Stimulated activated naive B cell treated with anti-CD40 and anti-IgM and Interleukin-4, amounts not matched to agents 10 μg/mL and 1 μg/mL and 100 μg/mL, for 72 hours (primary cell): ENCODE results near the gene ASTN2.
A peak's percentile ranks its signal among the peaks of the same experiment; 100 is the strongest.

Experiments used
- ATAC-seq, 2 donors: fragments of 150-1000 bp; cut with Tn5 transposase; replicated peaks; 2 replicates each; pipeline ENCODE4 v1.10.0; 2021; ENCODE audit warnings: moderate library complexity in 1 of 2
- DNase-seq: peaks from one replicate; pipeline ENCODE4 v3.0.0; 2021
- H3K27ac Mint-ChIP-seq: one replicate; pipeline ENCODE4 v1.8.0; 2022; ENCODE audit warnings: mild to moderate bottlenecking, mixed read lengths
- H3K27me3 Mint-ChIP-seq, 2 donors: one replicate each; pipeline ENCODE4 v1.8.0; 2022; ENCODE audit warnings: mixed read lengths in 2 of 2
- H3K36me3 Mint-ChIP-seq, 2 donors: one replicate each; pipeline ENCODE4 v1.8.0; 2022; ENCODE audit warnings: mixed read lengths in 2 of 2, mild to moderate bottlenecking in 1 of 2
- H3K4me1 Mint-ChIP-seq, 2 donors: one replicate each; pipeline ENCODE4 v1.8.0; 2022; ENCODE audit warnings: mixed read lengths in 2 of 2, mild to moderate bottlenecking in 1 of 2
- H3K4me3 Mint-ChIP-seq, 2 donors: one replicate each; pipeline ENCODE4 v1.8.0; 2022; ENCODE audit warnings: mild to moderate bottlenecking in 2 of 2, mixed read lengths in 2 of 2, moderate library complexity in 1 of 2
- H3K9me3 Mint-ChIP-seq, 2 donors: one replicate each; pipeline ENCODE4 v1.8.0; 2022; ENCODE audit warnings: mixed read lengths in 2 of 2, mild to moderate bottlenecking in 1 of 2

The ASTN2 gene

GRCh38 chr9:116812231-116813030 lies 602.4 kb downstream of the ASTN2 start:
- Mint-ChIP-seq H3K4me3 (no peak overlapping the region), H3K27me3 (no peaks in the 10 kb centered on the region), H3K36me3 (no peaks in the 10 kb centered on the region), H3K27ac (no peak overlapping the region), H3K9me3 (no peaks in the 10 kb centered on the region), H3K4me1 (no peaks in the 10 kb centered on the region)
- DNase-seq (no peak), ATAC-seq (no peak)

GRCh38 chr9:116809656-116810055 lies 605.2 kb downstream of the ASTN2 start:
- no peaks in the 10 kb centered on the region for H3K4me1 Mint-ChIP-seq
- DNase-seq (no peak), ATAC-seq (no peak)
- H3K27me3 Mint-ChIP-seq = no peaks in the 10 kb centered on the region
- H3K36me3 Mint-ChIP-seq = no peaks in the 10 kb centered on the region
- H3K27ac Mint-ChIP-seq = no peak overlapping the region
- H3K9me3 Mint-ChIP-seq = peaks cover 0 to 2% of the 10 kb centered on the region in 2 donors
- H3K4me3 Mint-ChIP-seq = no peak overlapping the region

GRCh38 chr9:116806075-116806474 lies 608.8 kb downstream of the ASTN2 start:
- Mint-ChIP-seq H3K36me3 (no peaks in the 10 kb centered on the region), H3K4me1 (peaks cover 0 to under 1% of the 10 kb centered on the region in 2 donors), H3K9me3 (peaks cover 0 to 2% of the 10 kb centered on the region in 2 donors), H3K27ac (no peak overlapping the region), H3K4me3 (no peak overlapping the region), H3K27me3 (no peaks in the 10 kb centered on the region)
- DNase-seq = no peak
- no peak for ATAC-seq

DNA sequence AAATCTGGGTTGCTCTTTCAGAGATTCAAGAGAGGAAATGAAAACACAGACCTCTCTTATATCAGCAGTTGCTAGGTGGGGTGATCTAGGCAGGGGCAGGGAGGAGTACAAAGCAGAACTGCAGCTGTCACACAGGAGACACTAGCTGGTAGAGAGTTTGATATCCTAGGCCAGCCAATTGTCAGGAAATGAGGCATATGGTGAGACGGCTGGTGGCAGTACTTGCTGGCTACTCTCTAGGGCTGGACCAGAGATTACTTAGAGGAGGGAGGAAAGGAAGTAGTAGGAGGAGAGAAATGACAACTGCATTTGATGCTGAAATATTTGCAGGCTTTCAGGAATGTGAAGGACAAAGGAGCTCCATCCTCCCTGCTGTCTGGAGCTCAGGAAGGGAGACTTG lies 614.0 kb downstream of the ASTN2 start:
- peaks cover 0 to 3% of the 10 kb centered on the region in 2 donors for H3K27me3 Mint-ChIP-seq
- H3K4me1 Mint-ChIP-seq = peaks cover 0 to 5% of the 10 kb centered on the region in 2 donors
- no peaks in the 10 kb centered on the region for H3K36me3 Mint-ChIP-seq
- peak; percentile 54 to 66 for ATAC-seq
- H3K4me3 Mint-ChIP-seq = no peak overlapping the region
- no peak overlapping the region for H3K27ac Mint-ChIP-seq
- DNase-seq = no peak
- no peaks in the 10 kb centered on the region for H3K9me3 Mint-ChIP-seq

GRCh38 chr9:116800074-116800473 lies 614.8 kb downstream of the ASTN2 start:
- no peak overlapping the region for H3K4me3 Mint-ChIP-seq
- H3K4me1 Mint-ChIP-seq = peaks cover 0 to 5% of the 10 kb centered on the region in 2 donors
- H3K27me3 Mint-ChIP-seq = peaks cover 0 to 3% of the 10 kb centered on the region in 2 donors
- no peaks in the 10 kb centered on the region for H3K9me3 Mint-ChIP-seq
- H3K27ac Mint-ChIP-seq = no peak overlapping the region
- ATAC-seq (no peak), DNase-seq (no peak)
- H3K36me3 Mint-ChIP-seq = no peaks in the 10 kb centered on the region

DNA sequence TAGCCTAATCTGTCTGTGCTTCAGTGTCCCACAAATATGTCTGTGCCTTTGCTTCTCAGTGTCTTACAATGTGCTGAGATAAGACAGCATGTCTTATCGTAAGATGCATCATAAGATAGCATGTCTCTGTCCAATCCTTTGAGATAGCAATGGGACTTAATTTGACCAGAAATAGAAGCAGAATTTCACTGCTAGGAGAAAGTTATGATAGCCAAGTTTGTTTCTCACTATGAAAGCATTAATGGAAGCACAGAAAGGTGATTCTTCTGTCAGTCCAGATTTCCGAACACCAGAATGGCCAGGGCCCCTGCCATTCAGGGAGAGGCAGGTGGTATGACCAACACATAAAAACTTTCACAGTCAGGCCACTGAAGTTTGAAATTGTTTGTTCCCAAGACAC lies 616.3 kb downstream of the ASTN2 start:
- Mint-ChIP-seq H3K36me3 (no peaks in the 10 kb centered on the region), H3K27me3 (peaks cover 0 to 3% of the 10 kb centered on the region in 2 donors), H3K27ac (no peak overlapping the region), H3K4me3 (no peak overlapping the region), H3K4me1 (peaks cover 0 to 5% of the 10 kb centered on the region in 2 donors), H3K9me3 (no peaks in the 10 kb centered on the region)
- ATAC-seq (no peak), DNase-seq (no peak)

GRCh38 chr9:116797276-116797675 lies 617.6 kb downstream of the ASTN2 start:
- Mint-ChIP-seq H3K27me3 (peaks cover 0 to 3% of the 10 kb centered on the region in 2 donors), H3K4me3 (no peak overlapping the region)
- no peak for ATAC-seq

GRCh38 chr9:116796669-116797068 lies 618.2 kb downstream of the ASTN2 start:
- Mint-ChIP-seq H3K4me1 (peaks cover 0 to 5% of the 10 kb centered on the region in 2 donors), H3K36me3 (no peaks in the 10 kb centered on the region), H3K27ac (no peak overlapping the region), H3K27me3 (peaks cover 0 to 3% of the 10 kb centered on the region in 2 donors), H3K4me3 (no peak overlapping the region), H3K9me3 (no peaks in the 10 kb centered on the region)
- DNase-seq = no peak
- ATAC-seq = no peak

More at GRCh38 chr9:116797276-116797675, 617.6 kb downstream of the ASTN2 start:
- Mint-ChIP-seq H3K4me1 (peaks cover 0 to 5% of the 10 kb centered on the region in 2 donors), H3K36me3 (no peaks in the 10 kb centered on the region), H3K9me3 (no peaks in the 10 kb centered on the region), H3K27ac (no peak overlapping the region)
- no peak for DNase-seq

- Mint-ChIP-seq H3K4me1 (peaks cover 0 to 2% of the 10 kb centered on the region in 2 donors), H3K36me3 (no peaks in the 10 kb centered on the region)
Observed at GRCh38 chr9:116795821-116796220, 619.0 kb downstream of the ASTN2 start.

GRCh38 chr9:116792271-116792670 lies 622.6 kb downstream of the ASTN2 start:
- Mint-ChIP-seq H3K27me3 (peaks cover 0 to 5% of the 10 kb centered on the region in 2 donors), H3K4me1 (no peaks in the 10 kb centered on the region), H3K4me3 (no peak overlapping the region), H3K9me3 (no peaks in the 10 kb centered on the region), H3K36me3 (no peaks in the 10 kb centered on the region), H3K27ac (no peak overlapping the region)
- DNase-seq (no peak), ATAC-seq (no peak)

More at GRCh38 chr9:116795821-116796220, 619.0 kb downstream of the ASTN2 start:
- DNase-seq = no peak
- Mint-ChIP-seq H3K27me3 (peaks cover 0 to 3% of the 10 kb centered on the region in 2 donors), H3K9me3 (no peaks in the 10 kb centered on the region), H3K4me3 (no peak overlapping the region), H3K27ac (no peak overlapping the region)
- ATAC-seq = no peak

GRCh38 chr9:116791326-116791725 lies 623.5 kb downstream of the ASTN2 start:
- H3K4me3 Mint-ChIP-seq = no peak overlapping the region
- ATAC-seq = no peak

GRCh38 chr9:116789081-116789480 lies 625.8 kb downstream of the ASTN2 start:
- Mint-ChIP-seq H3K27me3 (peaks cover 0 to 13% of the 10 kb centered on the region in 2 donors), H3K4me1 (no peaks in the 10 kb centered on the region), H3K27ac (no peak overlapping the region), H3K9me3 (no peaks in the 10 kb centered on the region), H3K36me3 (no peaks in the 10 kb centered on the region), H3K4me3 (no peak overlapping the region)
- no peak for ATAC-seq
- no peak for DNase-seq

More at GRCh38 chr9:116791326-116791725, 623.5 kb downstream of the ASTN2 start:
- Mint-ChIP-seq H3K4me1 (no peaks in the 10 kb centered on the region), H3K27ac (no peak overlapping the region), H3K36me3 (no peaks in the 10 kb centered on the region), H3K9me3 (no peaks in the 10 kb centered on the region), H3K27me3 (peaks cover 0 to 5% of the 10 kb centered on the region in 2 donors)
- DNase-seq = no peak

DNA sequence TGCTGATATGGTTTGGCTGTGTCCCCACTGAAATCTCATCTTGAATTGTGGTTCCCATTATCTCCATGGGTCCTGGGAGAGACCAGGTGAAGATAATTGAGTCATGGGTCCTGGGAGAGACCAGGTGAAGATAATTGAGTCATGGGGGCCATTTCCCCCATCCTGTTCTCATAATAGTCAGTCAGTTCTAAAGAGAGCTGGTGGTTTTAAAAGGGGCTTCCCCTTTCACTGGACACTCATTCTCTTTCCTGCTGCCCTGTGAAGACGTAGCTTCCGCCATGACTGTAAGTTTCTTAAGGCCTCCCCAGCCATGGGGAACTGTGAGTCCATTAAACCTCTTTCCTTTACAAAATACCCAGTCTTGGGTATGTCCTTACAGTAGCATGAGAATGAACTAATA lies 628.1 kb downstream of the ASTN2 start:
- ATAC-seq (no peak), DNase-seq (no peak)
- Mint-ChIP-seq H3K9me3 (no peaks in the 10 kb centered on the region), H3K27ac (no peak overlapping the region), H3K4me1 (no peaks in the 10 kb centered on the region), H3K27me3 (peaks cover 0 to 13% of the 10 kb centered on the region in 2 donors), H3K4me3 (no peak overlapping the region), H3K36me3 (no peaks in the 10 kb centered on the region)

DNA sequence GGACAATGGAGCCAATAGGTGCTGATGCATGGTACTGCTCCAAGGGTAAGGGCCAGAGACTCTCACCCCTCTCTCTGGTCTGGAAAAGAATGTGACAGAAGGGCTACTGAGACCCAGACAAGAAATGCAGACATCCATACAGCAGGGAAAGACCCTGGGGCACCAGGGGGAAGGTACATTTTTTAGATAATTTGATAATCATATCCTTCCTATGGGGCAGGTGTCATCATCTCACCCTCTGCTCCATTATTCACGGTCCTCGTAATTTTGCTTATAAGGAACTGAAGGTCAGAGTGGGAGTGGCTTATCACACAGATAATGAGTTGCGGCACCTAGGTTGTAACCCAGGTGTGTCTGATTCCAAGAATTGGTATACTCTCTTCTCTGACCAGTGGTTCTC lies 637.7 kb downstream of the ASTN2 start:
- H3K36me3 Mint-ChIP-seq = no peaks in the 10 kb centered on the region
- H3K4me3 Mint-ChIP-seq = no peak overlapping the region
- H3K27me3 Mint-ChIP-seq = no peaks in the 10 kb centered on the region
- no peak for DNase-seq
- no peak for ATAC-seq
- peaks cover 6% of the 10 kb centered on the region in 2 donors for H3K9me3 Mint-ChIP-seq
- no peaks in the 10 kb centered on the region for H3K4me1 Mint-ChIP-seq
- no peak overlapping the region for H3K27ac Mint-ChIP-seq

GRCh38 chr9:116774421-116775180 lies 640.3 kb downstream of the ASTN2 start:
- Mint-ChIP-seq H3K9me3 (peaks cover 3 to 4% of the 10 kb centered on the region in 2 donors), H3K4me1 (no peaks in the 10 kb centered on the region), H3K27me3 (no peaks in the 10 kb centered on the region), H3K4me3 (no peak overlapping the region), H3K27ac (no peak overlapping the region), H3K36me3 (no peaks in the 10 kb centered on the region)
- DNase-seq = no peak
- ATAC-seq = no peak
